Mucosa of stomach (tissue), 1 donor: Measurements from ENCODE around the gene ABLIM1.

Source experiments
- H3K27me3 ChIP-seq: one replicate; pipeline ENCODE4 v1.7.0; 2013; ENCODE audit warnings: mild to moderate bottlenecking, low read length; ENCODE audit not compliant: control insufficient read depth, insufficient read depth
- H3K36me3 ChIP-seq: one replicate; pipeline ENCODE4 v1.7.0; 2013; ENCODE audit warnings: low read length; ENCODE audit not compliant: control insufficient read depth, insufficient read depth
- H3K4me1 ChIP-seq: one replicate; pipeline ENCODE4 v1.7.0; 2013; ENCODE audit warnings: mild to moderate bottlenecking, low read length; ENCODE audit not compliant: control insufficient read depth, insufficient read depth
- H3K4me3 ChIP-seq: one replicate; pipeline ENCODE4 v1.7.0; 2013; ENCODE audit warnings: low read length
- H3K9ac ChIP-seq: one replicate; pipeline ENCODE4 v1.7.0; 2013; ENCODE audit warnings: mild to moderate bottlenecking, low read length, moderate library complexity
- H3K9me3 ChIP-seq: one replicate; pipeline ENCODE4 v1.7.0; 2013; ENCODE audit warnings: mild to moderate bottlenecking, low read length, moderate library complexity; ENCODE audit not compliant: control insufficient read depth
- donor health status: Pancreatic carcinoma.

Gene ABLIM1

DNA sequence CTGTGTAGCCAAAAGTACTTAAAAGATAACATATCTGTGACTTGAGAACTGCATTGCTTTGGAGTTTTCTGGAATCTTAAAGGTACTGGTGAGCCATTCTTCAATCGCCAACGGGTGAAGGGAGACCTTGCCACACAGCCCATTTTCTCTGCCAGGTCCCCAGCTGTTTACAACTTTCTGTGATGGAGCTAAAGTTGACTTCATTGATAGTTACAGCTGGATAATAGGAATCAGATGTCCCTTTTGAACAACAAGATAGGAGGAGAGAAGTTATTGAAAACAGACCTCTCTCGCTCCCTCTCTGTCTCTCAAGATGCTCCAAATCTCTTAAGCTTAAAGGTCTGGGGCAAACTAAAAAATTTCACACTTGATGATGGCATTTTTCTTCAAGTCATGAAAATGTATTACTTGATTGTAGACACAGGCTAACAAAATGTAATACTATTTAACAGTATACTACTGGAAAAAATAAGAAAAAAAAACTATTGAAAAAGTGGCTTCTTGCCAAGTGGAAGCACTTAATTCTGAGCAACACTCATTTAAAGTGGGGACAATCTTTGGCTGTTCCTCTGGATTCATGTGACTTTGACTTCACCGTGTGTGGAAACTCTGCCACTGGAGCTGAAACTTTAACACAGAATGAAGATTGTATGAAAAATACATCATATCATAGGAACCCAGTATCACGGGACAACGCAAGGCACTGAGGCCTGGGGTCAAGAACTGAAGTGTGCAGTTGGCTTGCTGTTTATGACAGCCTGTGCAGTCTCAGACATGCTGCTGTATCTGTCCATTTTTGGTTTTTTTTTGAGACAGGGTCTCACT, 175.4 kb downstream of the ABLIM1 start:
- Histone ChIP-seq H3K36me3 (peaks cover 5% of the 10 kb centered on the region), H3K27me3 (no peaks in the 10 kb centered on the region), H3K4me1 (peaks cover 9% of the 10 kb centered on the region), H3K9me3 (no peaks in the 10 kb centered on the region), H3K9ac (no peak overlapping the region), H3K4me3 (no peak overlapping the region)

DNA sequence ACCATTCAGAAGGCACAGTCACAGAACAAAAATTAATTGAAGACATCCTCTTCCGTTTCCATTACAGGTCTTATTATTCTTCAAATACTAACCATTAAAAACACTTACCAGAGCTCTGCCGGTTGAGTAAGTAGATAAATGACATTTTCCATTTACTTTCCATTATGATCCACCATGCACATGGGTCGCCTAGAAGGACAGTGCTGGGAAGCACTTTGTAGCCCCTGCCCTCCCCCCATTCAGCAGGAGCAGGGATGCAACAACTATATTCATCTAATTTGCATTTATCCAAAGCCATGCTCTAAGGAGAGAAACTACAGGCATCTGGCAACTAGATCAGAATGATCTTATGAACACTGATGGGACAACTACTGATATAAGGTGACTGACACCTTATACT, 177.0 kb downstream of the ABLIM1 start:
- Histone ChIP-seq H3K27me3 (no peaks in the 10 kb centered on the region), H3K36me3 (no peaks in the 10 kb centered on the region), H3K9me3 (no peaks in the 10 kb centered on the region), H3K4me1 (peaks cover 9% of the 10 kb centered on the region), H3K4me3 (no peak overlapping the region), H3K9ac (no peak overlapping the region)

DNA sequence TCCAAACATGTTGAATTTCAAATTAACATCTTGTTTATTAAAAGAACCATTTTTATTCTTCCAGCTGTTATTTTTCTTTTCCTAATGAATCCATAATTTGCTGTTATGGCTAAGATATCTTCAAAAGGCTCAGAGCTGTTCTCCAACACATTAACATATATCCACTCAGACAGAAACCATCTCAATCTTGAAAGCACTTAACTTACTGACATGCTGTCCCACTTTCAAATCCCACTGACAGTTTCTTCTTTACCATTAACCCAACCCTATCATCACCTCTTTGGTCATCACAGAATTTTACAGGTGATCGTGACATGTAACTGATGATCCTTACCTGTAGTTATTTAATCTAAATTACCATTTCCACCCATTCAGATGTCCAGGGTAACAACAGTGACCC, 178.2 kb downstream of the ABLIM1 start:
- Histone ChIP-seq H3K9ac (no peak overlapping the region), H3K27me3 (no peaks in the 10 kb centered on the region), H3K9me3 (no peaks in the 10 kb centered on the region), H3K4me1 (peaks cover 13% of the 10 kb centered on the region), H3K4me3 (no peak overlapping the region), H3K36me3 (no peaks in the 10 kb centered on the region)

DNA sequence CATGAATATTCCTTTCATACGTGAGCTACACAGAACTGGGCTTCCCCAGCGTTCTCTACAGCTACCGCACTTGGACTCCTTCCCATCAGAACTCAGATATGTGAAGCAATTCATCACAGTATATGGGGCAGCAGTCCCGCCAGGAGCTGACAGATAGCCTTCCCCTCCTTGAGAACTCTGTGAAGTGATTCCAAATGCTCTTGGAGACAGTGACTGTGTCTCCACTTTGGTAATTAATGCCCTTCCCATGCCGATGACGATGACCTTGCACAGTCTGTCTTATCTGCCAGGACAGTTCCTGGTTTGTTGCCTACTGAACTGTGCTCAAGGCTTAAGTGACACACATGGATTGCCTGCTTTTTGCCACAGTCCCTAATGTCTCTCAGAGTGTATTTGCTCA, 178.8 kb downstream of the ABLIM1 start:
- no peaks in the 10 kb centered on the region for H3K27me3 ChIP-seq
- no peaks in the 10 kb centered on the region for H3K36me3 ChIP-seq
- H3K9ac ChIP-seq = no peak overlapping the region
- peaks cover 16% of the 10 kb centered on the region for H3K4me1 ChIP-seq
- no peak overlapping the region for H3K4me3 ChIP-seq
- no peaks in the 10 kb centered on the region for H3K9me3 ChIP-seq

DNA sequence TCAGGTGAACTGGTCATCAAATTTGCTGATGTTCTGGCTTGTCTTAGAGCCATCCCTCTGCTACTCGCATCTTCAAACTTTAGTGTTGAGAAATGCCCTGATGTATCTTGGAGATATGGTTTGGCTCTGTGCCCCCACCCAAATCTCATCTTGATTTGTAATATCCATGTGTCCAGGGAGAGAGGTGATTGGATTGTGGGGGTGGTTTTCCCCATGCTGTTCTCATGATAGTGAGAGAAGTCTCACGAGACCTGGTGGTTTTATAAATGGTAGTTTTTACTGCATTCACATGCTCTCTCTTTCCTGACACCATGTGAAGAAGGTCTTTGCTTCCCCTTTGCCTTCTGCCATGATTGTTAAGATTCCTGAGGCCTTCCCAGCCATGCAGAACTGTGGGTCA, 179.8 kb downstream of the ABLIM1 start:
- H3K27me3 ChIP-seq = no peaks in the 10 kb centered on the region
- no peak overlapping the region for H3K9ac ChIP-seq
- no peak overlapping the region for H3K4me3 ChIP-seq
- H3K9me3 ChIP-seq = no peaks in the 10 kb centered on the region
- H3K4me1 ChIP-seq = peaks cover 21% of the 10 kb centered on the region
- no peaks in the 10 kb centered on the region for H3K36me3 ChIP-seq

DNA sequence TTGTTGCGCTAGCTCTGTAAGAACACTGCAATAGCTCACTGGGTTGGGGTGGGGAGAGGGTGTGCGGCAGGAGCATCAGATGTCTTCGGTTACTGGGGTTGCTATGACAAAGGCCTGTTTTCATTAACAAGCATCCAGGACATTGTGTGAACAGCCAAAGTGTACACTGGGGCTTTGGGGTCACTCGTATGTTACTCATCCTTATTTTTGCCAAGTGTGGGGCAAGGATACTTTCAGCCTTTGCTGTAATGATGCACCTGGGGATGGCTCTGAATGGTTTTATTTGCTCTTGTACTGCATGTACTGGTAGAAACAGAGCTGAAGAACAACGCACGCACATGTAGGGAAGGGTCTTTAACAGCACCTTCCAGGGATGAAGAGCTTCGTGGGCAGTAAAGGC, 180.8 kb downstream of the ABLIM1 start:
- Histone ChIP-seq H3K4me1 (peaks cover 29% of the 10 kb centered on the region), H3K9me3 (no peaks in the 10 kb centered on the region), H3K27me3 (no peaks in the 10 kb centered on the region), H3K9ac (no peak overlapping the region), H3K4me3 (no peak overlapping the region), H3K36me3 (no peaks in the 10 kb centered on the region)

DNA sequence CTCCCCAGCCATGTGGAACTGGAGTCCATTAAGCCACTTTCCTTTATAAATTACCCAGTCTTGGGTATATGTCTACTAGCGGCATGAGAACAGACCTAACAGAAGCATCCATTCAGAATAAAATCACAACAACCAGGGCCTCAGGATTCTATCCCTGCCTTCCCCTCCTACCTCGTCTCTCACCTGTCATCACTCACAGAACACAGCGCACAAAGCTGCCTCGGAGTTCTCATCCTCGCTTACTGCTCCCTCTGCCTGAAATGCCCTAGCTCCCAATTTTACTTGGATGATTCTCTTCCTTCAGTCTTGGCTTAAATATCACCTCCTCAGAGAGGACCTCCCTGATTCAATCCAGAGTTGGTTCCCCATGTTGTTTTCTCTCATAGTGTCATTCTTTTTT, 183.1 kb downstream of the ABLIM1 start:
- no peaks in the 10 kb centered on the region for H3K36me3 ChIP-seq
- peaks cover 40% of the 10 kb centered on the region for H3K4me1 ChIP-seq

DNA sequence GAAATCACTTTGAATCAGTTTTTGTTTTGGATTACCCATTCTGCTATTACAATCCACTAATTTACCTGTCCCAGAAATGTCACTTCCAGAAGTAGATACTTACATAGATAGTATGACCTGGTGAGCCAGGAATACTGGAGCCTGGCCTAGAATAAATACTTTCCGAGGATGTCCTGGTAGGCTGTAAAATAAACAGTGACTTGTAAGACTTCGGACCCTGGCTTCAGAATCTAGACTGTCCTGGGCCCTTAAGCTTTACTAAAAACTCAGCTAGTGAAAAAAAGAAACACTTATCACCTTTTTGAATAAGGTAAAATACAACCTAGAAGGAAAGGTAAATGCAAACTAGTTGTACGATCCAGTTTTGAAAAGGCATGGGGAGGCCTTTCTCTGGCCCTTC, 184.3 kb downstream of the ABLIM1 start:
- peaks cover 8% of the 10 kb centered on the region for H3K36me3 ChIP-seq
- H3K9me3 ChIP-seq = no peaks in the 10 kb centered on the region
- H3K4me1 ChIP-seq = peaks cover 31% of the 10 kb centered on the region
- no peak overlapping the region for H3K4me3 ChIP-seq
- H3K27me3 ChIP-seq = no peaks in the 10 kb centered on the region
- H3K9ac ChIP-seq = peak overlapping the region; percentile 1

More for the DNA sequence above, 183.1 kb downstream of the ABLIM1 start:
- Histone ChIP-seq H3K27me3 (no peaks in the 10 kb centered on the region), H3K9me3 (no peaks in the 10 kb centered on the region), H3K9ac (no peak overlapping the region), H3K4me3 (no peak overlapping the region)

DNA sequence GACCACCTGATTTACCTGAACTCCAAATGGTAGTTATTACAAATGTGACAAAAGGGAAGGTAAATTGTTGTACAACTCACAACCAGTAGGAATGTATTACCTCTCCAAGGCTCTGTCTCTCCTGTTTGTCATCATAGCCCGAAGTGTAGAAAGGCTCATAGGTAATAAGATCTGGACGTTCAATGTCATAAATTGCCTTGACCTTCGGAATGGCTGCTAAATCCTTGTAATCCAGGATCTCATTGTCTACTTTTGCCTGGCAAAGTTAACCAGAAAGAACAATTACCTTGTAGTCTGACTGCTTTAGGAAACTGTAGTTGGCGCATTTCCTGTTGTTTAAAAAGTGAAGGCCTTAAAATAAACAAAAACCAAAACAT, 185.2 kb downstream of the ABLIM1 start:
- no peaks in the 10 kb centered on the region for H3K27me3 ChIP-seq
- peaks cover 8% of the 10 kb centered on the region for H3K36me3 ChIP-seq
- no peak overlapping the region for H3K4me3 ChIP-seq
- H3K9me3 ChIP-seq = no peaks in the 10 kb centered on the region
- H3K4me1 ChIP-seq = peaks cover 31% of the 10 kb centered on the region
- H3K9ac ChIP-seq = peak overlapping the region; percentile 0

DNA sequence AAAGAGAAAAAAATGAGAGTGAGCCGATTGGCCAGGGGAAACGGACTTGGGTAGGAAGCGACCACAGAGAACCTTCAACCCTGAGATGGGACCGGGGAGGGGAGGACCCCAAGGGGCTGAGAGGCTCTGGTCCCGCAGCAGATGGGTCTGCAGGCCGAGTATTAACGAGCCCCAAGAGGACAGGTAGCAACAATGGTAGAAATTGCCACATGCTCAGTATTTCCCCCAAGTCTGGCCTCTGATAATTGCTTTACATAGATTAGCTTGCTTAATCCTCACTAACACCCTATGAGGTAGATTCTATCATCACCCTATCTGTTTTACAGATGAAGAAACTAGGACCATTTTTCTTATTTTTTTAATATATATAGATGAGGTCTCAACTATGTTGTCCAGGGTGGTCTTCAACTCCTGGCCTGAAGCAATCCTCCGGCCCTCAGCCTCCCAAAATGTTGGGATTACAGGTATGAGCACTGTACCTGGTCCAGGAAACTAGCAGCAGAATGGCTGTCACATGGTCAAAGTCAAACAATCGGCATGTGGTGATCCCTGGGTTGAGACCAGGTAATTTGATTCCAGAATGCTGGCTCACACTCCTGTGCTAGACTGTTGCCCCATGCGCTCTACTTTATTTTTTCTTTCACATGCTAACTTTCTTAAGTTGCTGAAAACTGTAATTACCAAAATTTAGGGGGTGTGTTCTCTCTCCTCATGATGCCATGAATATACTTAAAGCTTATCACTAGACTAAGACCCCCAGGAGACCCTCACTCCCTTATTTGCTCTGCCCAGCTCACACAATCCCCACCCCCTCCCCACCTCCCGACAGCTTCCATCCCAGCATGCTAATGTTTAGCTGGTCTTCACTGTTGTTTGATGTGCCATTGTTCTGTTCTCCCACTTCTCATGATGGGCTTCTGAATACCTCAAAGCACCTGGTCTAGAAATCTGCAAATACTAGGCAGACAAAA, 185.9 kb downstream of the ABLIM1 start:
- H3K27me3 ChIP-seq = no peaks in the 10 kb centered on the region
- H3K4me3 ChIP-seq = no peak overlapping the region
- peaks cover 8% of the 10 kb centered on the region for H3K36me3 ChIP-seq
- H3K4me1 ChIP-seq = peaks cover 31% of the 10 kb centered on the region
- H3K9ac ChIP-seq = peak overlapping the region; percentile 0
- H3K9me3 ChIP-seq = no peaks in the 10 kb centered on the region

DNA sequence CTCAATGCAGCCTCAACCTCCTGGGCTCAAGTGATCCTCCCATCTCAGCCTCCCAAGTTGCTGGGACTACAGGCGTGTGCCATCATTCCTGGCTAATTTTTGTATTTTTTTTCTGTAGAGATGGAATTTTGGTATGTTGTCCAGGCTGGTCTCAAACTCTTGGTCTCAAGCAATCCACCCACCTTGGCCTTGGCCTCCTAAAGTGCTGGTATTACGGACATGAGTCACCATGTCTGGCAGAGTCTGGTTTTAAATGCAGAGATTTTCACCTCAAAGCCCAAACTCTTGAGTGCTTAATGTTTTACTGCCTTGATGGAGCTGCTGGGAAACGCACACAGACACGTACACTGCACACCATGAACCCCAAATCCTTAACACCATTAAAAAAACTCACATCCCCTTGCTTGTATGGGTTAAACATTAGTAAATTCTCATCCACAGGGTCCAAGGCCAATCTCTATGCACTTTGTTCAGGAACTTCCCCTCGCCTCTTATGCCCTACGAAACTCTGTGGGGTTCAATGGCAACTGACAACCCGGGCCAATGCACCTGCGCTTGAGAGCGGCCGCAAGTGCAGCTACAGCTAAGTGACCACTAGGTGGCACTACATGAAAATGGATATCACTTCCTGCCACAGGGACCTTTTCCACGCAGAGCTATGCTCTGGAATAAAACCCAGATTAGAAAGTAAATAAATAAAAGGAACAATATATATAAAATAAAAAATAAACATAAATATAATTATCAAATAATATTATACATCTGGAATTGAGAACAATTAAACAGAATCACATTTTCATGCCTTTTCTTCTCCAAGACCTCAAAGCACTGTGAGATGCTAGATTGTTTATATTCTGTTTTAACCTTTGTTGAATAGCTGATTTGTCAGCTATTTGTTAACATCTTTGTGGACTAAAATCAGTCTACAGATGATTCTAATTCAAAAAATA, 186.8 kb downstream of the ABLIM1 start:
- Histone ChIP-seq H3K4me1 (peaks cover 31% of the 10 kb centered on the region), H3K27me3 (no peaks in the 10 kb centered on the region), H3K36me3 (peaks cover 8% of the 10 kb centered on the region), H3K9ac (no peak overlapping the region), H3K4me3 (no peak overlapping the region), H3K9me3 (no peaks in the 10 kb centered on the region)
